ENCODE measurements around the gene CD160. TPM values are rescaled to one million over a fixed set of nuclear protein-coding genes. Genes with fewer than 3 reads are reported as not detected.
"Not testable (repeated sequence)": the region's sequence is repeated elsewhere in the genome, so short reads cannot be mapped to it uniquely, and the experiment has no call there.

CD160 gene
- total RNA-seq, 1 donor from 2014 or later = not detected

GRCh38 chr1:145759721-145760120 lies 40.4 kb downstream of the CD160 start:
- DNase-seq = no peak
- peaks cover 11% of the 10 kb centered on the region for H3K9me3 Mint-ChIP-seq (ENCODE audit: unreplicated experiment)
- no peak overlapping the region for H3K4me3 Mint-ChIP-seq (ENCODE audit: unreplicated experiment)
- H3K36me3 Mint-ChIP-seq (ENCODE audit: unreplicated experiment) = peaks cover 36% of the 10 kb centered on the region
- H3K27me3 Mint-ChIP-seq (ENCODE audit: unreplicated experiment) = no peaks in the 10 kb centered on the region
- H3K4me1 Mint-ChIP-seq (ENCODE audit: low read depth, unreplicated experiment) = no peaks in the 10 kb centered on the region
- no peak for TF ChIP-seq CTCF (IDR thresholded peaks at IDR 0.05; ENCODE audit: partially characterized antibody, unreplicated experiment)
- H3K27ac Mint-ChIP-seq (ENCODE audit: unreplicated experiment) = no peak overlapping the region

- Mint-ChIP-seq H3K9me3 (ENCODE audit: unreplicated experiment) (peaks cover 11% of the 10 kb centered on the region), H3K36me3 (ENCODE audit: unreplicated experiment) (peaks cover 35% of the 10 kb centered on the region)
- not testable (repeated sequence) for DNase-seq; H3K27ac Mint-ChIP-seq (ENCODE audit: unreplicated experiment); H3K27me3 Mint-ChIP-seq (ENCODE audit: unreplicated experiment); H3K4me1 Mint-ChIP-seq (ENCODE audit: low read depth, unreplicated experiment); H3K4me3 Mint-ChIP-seq (ENCODE audit: unreplicated experiment)
These were observed 41.2 kb downstream of the CD160 start for GRCh38 chr1:145760395-145760949.

GRCh38 chr1:145761498-145761897 lies 42.2 kb downstream of the CD160 start:
- not testable (repeated sequence) for H3K4me3 Mint-ChIP-seq (ENCODE audit: unreplicated experiment); H3K27me3 Mint-ChIP-seq (ENCODE audit: unreplicated experiment); H3K27ac Mint-ChIP-seq (ENCODE audit: unreplicated experiment); DNase-seq; H3K4me1 Mint-ChIP-seq (ENCODE audit: low read depth, unreplicated experiment)
- Mint-ChIP-seq H3K36me3 (ENCODE audit: unreplicated experiment) (peaks cover 35% of the 10 kb centered on the region), H3K9me3 (ENCODE audit: unreplicated experiment) (peaks cover 12% of the 10 kb centered on the region)

- Mint-ChIP-seq H3K9me3 (ENCODE audit: unreplicated experiment) (peaks cover 12% of the 10 kb centered on the region), H3K36me3 (ENCODE audit: unreplicated experiment) (peaks cover 35% of the 10 kb centered on the region)
- H3K4me1 Mint-ChIP-seq (ENCODE audit: low read depth, unreplicated experiment); H3K27ac Mint-ChIP-seq (ENCODE audit: unreplicated experiment); H3K27me3 Mint-ChIP-seq (ENCODE audit: unreplicated experiment); H3K4me3 Mint-ChIP-seq (ENCODE audit: unreplicated experiment); DNase-seq: not testable (repeated sequence)
These were observed 42.7 kb downstream of the CD160 start for GRCh38 chr1:145762001-145762400.

- not testable (repeated sequence) for H3K27me3 Mint-ChIP-seq (ENCODE audit: unreplicated experiment); H3K4me3 Mint-ChIP-seq (ENCODE audit: unreplicated experiment); H3K4me1 Mint-ChIP-seq (ENCODE audit: low read depth, unreplicated experiment)
- Mint-ChIP-seq H3K9me3 (ENCODE audit: unreplicated experiment) (peaks cover 12% of the 10 kb centered on the region), H3K27ac (ENCODE audit: unreplicated experiment) (peak overlapping the region; percentile 84), H3K36me3 (ENCODE audit: unreplicated experiment) (peaks cover 34% of the 10 kb centered on the region)
- DNase-seq = peak; percentile 21
These were observed 45.1 kb downstream of the CD160 start for GRCh38 chr1:145764231-145764940.

GRCh38 chr1:145765127-145765526 lies 45.8 kb downstream of the CD160 start:
- peak overlapping the region; percentile 93 for H3K27ac Mint-ChIP-seq (ENCODE audit: unreplicated experiment)
- peaks cover 28% of the 10 kb centered on the region for H3K36me3 Mint-ChIP-seq (ENCODE audit: unreplicated experiment)
- DNase-seq; H3K4me1 Mint-ChIP-seq (ENCODE audit: low read depth, unreplicated experiment); H3K4me3 Mint-ChIP-seq (ENCODE audit: unreplicated experiment); H3K27me3 Mint-ChIP-seq (ENCODE audit: unreplicated experiment): not testable (repeated sequence)
- peaks cover 12% of the 10 kb centered on the region for H3K9me3 Mint-ChIP-seq (ENCODE audit: unreplicated experiment)

GRCh38 chr1:145765585-145766360 lies 46.5 kb downstream of the CD160 start:
- H3K27me3 Mint-ChIP-seq (ENCODE audit: unreplicated experiment); H3K4me1 Mint-ChIP-seq (ENCODE audit: low read depth, unreplicated experiment); H3K9me3 Mint-ChIP-seq (ENCODE audit: unreplicated experiment); DNase-seq: not testable (repeated sequence)
- Mint-ChIP-seq H3K27ac (ENCODE audit: unreplicated experiment) (peak overlapping the region; percentile 93), H3K36me3 (ENCODE audit: unreplicated experiment) (peaks cover 22% of the 10 kb centered on the region), H3K4me3 (ENCODE audit: unreplicated experiment) (peak overlapping the region; percentile 25)

- peaks cover 16% of the 10 kb centered on the region for H3K36me3 Mint-ChIP-seq (ENCODE audit: unreplicated experiment)
- not testable (repeated sequence) for H3K27ac Mint-ChIP-seq (ENCODE audit: unreplicated experiment); H3K27me3 Mint-ChIP-seq (ENCODE audit: unreplicated experiment); DNase-seq; H3K9me3 Mint-ChIP-seq (ENCODE audit: unreplicated experiment); H3K4me3 Mint-ChIP-seq (ENCODE audit: unreplicated experiment); H3K4me1 Mint-ChIP-seq (ENCODE audit: low read depth, unreplicated experiment)
These were observed 47.6 kb downstream of the CD160 start for GRCh38 chr1:145766926-145767325.

- H3K4me1 Mint-ChIP-seq (ENCODE audit: low read depth, unreplicated experiment); H3K9me3 Mint-ChIP-seq (ENCODE audit: unreplicated experiment); H3K27me3 Mint-ChIP-seq (ENCODE audit: unreplicated experiment); H3K4me3 Mint-ChIP-seq (ENCODE audit: unreplicated experiment); H3K36me3 Mint-ChIP-seq (ENCODE audit: unreplicated experiment); DNase-seq: not testable (repeated sequence)
- peak overlapping the region; percentile 52 for H3K27ac Mint-ChIP-seq (ENCODE audit: unreplicated experiment)
These were observed 48.7 kb downstream of the CD160 start for GRCh38 chr1:145768004-145768403.

Measured in glutamatergic neuron (in vitro differentiated cells).